ENCODE data around the gene MPIG6B.

MPIG6B gene

DNA sequence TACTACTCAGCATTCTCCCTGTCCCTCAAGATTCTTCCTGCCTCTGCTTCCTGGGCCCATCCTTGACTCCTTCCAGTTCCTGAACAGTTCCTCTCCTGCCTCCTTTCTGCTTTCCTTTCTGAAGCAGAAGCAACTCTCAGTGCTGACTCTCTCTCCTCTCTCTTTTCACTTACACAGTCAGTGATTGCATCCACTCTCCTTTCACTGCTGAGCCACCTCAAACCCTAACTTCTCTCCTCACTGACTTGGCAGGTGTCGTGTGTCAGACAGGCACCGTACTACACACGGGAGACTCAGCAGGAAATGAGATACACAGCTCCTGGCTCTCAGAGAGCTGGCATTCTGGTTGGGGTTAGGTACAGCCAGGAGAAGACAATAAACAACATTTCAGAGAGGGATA lies 25.6 kb upstream of the MPIG6B start:
- no peak for TF ChIP-seq YY1 (IDR thresholded peaks at IDR 0.05; ENCODE audit: low read depth)

DNA sequence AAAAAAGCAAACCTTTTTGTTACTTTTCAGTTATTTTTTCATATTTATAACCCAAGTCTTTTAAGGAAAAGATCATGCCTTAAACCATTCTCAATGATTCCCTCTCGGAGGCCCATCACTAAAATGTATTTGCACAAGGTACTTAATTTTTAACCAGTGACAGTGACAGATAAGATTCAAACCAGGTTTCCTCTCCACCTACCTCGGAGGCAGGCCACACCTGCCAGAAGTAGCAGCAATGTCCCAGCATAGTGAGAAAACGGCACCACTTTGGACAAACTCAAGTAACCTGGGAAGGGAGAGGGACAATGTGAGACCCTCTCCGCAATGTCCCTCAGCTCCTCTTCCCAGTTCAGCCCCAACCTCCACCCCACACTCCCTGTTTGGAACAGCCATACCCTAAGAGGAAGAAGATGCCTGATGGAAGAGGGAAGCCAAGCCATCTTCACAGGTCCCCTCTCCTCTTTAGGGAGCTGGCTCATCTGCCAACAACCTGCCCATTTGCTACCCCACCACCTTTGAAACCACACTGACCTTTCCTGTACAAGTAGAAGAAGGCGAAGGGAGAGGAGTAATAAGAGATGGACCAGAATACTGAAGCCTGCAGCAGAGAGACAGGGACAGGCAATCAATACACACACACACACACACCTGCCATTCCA lies 22.3 kb upstream of the MPIG6B start:
- no peak for TF ChIP-seq RAD21 (IDR thresholded peaks at IDR 0.05; ENCODE audit: low read depth)
- TF ChIP-seq TCF12 (IDR thresholded peaks at IDR 0.05; ENCODE audit: low read depth), result no peak
- TF ChIP-seq EP300 (IDR thresholded peaks at IDR 0.05; ENCODE audit: borderline replicate concordance), result no peak
- no peak for TF ChIP-seq ZBTB7A (IDR thresholded peaks at IDR 0.05; ENCODE audit: low read depth)
- TF ChIP-seq, protein P1, sequence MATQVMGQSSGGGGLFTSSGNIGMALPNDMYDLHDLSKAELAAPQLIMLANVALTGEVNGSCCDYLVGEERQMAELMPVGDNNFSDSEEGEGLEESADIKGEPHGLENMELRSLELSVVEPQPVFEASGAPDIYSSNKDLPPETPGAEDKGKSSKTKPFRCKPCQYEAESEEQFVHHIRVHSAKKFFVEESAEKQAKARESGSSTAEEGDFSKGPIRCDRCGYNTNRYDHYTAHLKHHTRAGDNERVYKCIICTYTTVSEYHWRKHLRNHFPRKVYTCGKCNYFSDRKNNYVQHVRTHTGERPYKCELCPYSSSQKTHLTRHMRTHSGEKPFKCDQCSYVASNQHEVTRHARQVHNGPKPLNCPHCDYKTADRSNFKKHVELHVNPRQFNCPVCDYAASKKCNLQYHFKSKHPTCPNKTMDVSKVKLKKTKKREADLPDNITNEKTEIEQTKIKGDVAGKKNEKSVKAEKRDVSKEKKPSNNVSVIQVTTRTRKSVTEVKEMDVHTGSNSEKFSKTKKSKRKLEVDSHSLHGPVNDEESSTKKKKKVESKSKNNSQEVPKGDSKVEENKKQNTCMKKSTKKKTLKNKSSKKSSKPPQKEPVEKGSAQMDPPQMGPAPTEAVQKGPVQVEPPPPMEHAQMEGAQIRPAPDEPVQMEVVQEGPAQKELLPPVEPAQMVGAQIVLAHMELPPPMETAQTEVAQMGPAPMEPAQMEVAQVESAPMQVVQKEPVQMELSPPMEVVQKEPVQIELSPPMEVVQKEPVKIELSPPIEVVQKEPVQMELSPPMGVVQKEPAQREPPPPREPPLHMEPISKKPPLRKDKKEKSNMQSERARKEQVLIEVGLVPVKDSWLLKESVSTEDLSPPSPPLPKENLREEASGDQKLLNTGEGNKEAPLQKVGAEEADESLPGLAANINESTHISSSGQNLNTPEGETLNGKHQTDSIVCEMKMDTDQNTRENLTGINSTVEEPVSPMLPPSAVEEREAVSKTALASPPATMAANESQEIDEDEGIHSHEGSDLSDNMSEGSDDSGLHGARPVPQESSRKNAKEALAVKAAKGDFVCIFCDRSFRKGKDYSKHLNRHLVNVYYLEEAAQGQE (IDR thresholded peaks at IDR 0.05; ENCODE audit: low read depth), result no peak
- TF ChIP-seq NFIC (IDR thresholded peaks at IDR 0.05), result no peak
- TF ChIP-seq CEBPB (IDR thresholded peaks at IDR 0.05), result no peak
- TF ChIP-seq FOXM1 (IDR thresholded peaks at IDR 0.05; ENCODE audit: borderline replicate concordance, low read depth), result no peak
- TF ChIP-seq, protein P2, sequence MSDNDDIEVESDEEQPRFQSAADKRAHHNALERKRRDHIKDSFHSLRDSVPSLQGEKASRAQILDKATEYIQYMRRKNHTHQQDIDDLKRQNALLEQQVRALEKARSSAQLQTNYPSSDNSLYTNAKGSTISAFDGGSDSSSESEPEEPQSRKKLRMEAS (IDR thresholded peaks at IDR 0.05), result no peak
- TF ChIP-seq TEAD4 (IDR thresholded peaks at IDR 0.05), result no peak
- TF ChIP-seq CREB1 (IDR thresholded peaks at IDR 0.05; ENCODE audit: low read depth), result no peak
- no peak for TF ChIP-seq YY1 (IDR thresholded peaks at IDR 0.05; ENCODE audit: low read depth)
- TF ChIP-seq TAF1 (IDR thresholded peaks at IDR 0.05; ENCODE audit: low read depth), result no peak
- TF ChIP-seq EGR1 (IDR thresholded peaks at IDR 0.05), result no peak
- TF ChIP-seq, protein P3, sequence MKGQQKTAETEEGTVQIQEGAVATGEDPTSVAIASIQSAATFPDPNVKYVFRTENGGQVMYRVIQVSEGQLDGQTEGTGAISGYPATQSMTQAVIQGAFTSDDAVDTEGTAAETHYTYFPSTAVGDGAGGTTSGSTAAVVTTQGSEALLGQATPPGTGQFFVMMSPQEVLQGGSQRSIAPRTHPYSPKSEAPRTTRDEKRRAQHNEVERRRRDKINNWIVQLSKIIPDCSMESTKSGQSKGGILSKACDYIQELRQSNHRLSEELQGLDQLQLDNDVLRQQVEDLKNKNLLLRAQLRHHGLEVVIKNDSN (IDR thresholded peaks at IDR 0.05), result no peak

DNA sequence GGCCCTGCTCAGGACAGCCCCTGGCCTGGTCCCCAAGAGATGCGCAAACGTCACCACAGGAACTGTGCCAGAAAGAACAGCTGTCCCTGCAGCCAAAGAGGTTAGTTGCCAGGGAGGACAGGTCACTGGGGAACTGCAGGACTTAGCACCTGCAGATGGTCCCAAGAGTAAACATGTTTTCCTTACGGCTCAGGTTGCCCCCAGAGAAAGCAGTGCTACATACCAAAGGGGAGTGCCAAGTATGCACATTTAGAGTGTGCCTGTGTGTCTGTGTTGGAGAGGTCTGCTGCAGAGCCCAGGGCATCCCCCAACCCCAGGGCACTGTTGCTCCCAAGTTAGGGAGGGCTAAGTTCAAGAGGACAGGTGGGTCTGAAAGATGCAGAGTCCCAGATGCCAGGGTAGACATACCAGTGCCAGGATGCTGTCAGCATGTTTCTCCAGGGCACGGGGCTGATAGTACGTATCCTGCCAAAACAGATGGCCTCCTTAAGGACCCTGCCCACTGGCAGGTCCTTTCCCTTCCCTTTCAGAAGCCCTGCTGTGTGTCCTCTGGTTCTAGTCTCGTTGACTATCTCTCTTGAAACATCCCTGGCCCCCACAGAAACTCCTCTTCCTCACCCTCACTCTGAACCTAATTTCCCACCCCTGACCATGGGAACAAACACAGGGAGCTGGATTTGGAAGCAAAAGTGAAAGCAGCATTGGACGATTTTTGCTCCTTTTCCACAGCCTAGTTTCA lies 21.3 kb upstream of the MPIG6B start:
- no peak for TF ChIP-seq NFIC (IDR thresholded peaks at IDR 0.05)
- TF ChIP-seq EGR1 (IDR thresholded peaks at IDR 0.05), result no peak
- no peak for TF ChIP-seq TCF12 (IDR thresholded peaks at IDR 0.05; ENCODE audit: low read depth)
- no peak for TF ChIP-seq CREB1 (IDR thresholded peaks at IDR 0.05; ENCODE audit: low read depth)
- no peak for TF ChIP-seq TEAD4 (IDR thresholded peaks at IDR 0.05)
- no peak; the same call in 1 of the 2 replicates for TF ChIP-seq ZBTB7A (IDR thresholded peaks at IDR 0.05; ENCODE audit: low read depth)
- TF ChIP-seq, protein P1 (IDR thresholded peaks at IDR 0.05; ENCODE audit: low read depth), result no peak
- TF ChIP-seq, protein P2 (IDR thresholded peaks at IDR 0.05), result no peak
- no peak for TF ChIP-seq YY1 (IDR thresholded peaks at IDR 0.05; ENCODE audit: low read depth)
- TF ChIP-seq, protein P3 (IDR thresholded peaks at IDR 0.05), result no peak
- no peak for TF ChIP-seq CEBPB (IDR thresholded peaks at IDR 0.05)
- no peak for TF ChIP-seq EP300 (IDR thresholded peaks at IDR 0.05; ENCODE audit: borderline replicate concordance)
- TF ChIP-seq TAF1 (IDR thresholded peaks at IDR 0.05; ENCODE audit: low read depth), result no peak

DNA sequence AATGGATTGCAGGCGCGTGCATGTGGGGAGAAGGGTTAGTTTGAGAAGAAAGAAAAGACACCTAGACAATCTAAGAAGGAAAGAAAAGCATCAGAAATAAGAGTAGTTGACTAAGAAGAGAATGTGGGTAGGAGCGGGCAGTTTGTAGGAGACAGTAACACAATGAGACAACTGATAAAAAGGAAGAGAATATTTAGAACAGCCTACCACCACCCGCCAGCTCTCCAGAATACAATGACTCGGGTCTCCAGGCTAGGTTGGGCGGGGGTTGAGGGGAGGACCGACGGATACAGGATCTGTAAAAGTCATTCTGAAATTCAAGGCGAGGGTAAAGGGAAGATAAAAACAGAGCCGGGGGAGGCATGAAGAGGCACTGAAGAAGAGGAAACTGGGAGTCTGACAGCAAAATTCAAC lies 20.8 kb upstream of the MPIG6B start:
- TF ChIP-seq YY1 (IDR thresholded peaks at IDR 0.05; ENCODE audit: low read depth), result no peak
- TF ChIP-seq, protein P3 (IDR thresholded peaks at IDR 0.05), result no peak
- TF ChIP-seq ZBTB7A (IDR thresholded peaks at IDR 0.05; ENCODE audit: low read depth), result peak; percentile 39; the same call in 1 of the 2 replicates
- TF ChIP-seq CREB1 (IDR thresholded peaks at IDR 0.05; ENCODE audit: low read depth), result no peak
- no peak for TF ChIP-seq NFIC (IDR thresholded peaks at IDR 0.05)

DNA sequence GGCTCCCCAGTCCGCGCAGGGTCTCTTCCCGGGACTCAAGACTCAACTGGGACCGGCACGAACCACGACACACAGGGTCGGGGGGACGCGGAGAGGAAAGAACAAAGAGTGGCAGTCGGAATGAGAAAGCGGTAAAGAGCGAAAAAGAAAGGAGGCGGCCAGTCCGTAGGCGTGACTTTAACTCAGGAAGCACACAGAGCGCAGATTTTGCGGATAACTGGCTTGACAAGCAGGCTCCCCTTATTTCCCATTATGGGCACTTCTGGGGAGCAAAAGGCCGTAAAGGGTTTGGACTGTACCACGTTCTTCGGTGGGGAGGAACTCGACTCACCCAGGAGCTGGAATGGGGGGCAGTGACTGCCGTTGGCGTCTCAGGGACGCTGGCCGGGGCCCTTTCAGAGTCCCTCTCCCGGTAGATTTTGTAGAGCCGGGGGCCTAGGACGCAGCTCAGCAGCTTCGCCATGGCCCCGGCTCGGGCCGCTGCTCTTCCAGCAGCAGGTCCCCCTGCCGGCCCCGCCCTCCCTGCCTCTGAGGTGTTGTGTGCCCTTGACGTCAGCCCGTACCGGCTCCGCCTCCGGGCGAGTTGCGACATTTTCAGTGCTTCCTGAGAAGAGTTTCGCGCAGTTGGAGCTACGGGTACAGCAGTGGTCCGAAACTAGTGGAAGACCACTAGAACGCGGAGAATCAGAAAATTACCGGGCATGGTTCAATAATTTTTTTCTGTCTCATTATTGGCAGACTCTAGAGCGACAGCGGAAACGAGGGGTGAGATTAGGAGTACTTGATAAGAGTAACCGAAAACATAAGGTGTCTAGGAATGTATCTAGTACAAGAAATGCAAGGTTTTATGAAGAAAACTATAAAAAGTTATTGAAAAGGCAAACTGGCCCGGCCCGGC lies 20.1 kb upstream of the MPIG6B start, which contains the start of gene ABHD16A:
ABHD16A (minus strand) TSS at position 506 of the 898 bp plus-strand sequence; CDS start at position 463, 43 bp downstream.
- TF ChIP-seq, protein P1 (IDR thresholded peaks at IDR 0.05; ENCODE audit: low read depth), result no peak
- TF ChIP-seq FOXM1 (IDR thresholded peaks at IDR 0.05; ENCODE audit: borderline replicate concordance, low read depth), result no peak
- peak; percentile 65 for TF ChIP-seq TAF1 (IDR thresholded peaks at IDR 0.05; ENCODE audit: low read depth)
- peak; percentile 57 for TF ChIP-seq YY1 (IDR thresholded peaks at IDR 0.05; ENCODE audit: low read depth)
- peak; percentile 33; the same call in 1 of the 2 replicates for TF ChIP-seq TEAD4 (IDR thresholded peaks at IDR 0.05)
- no peak for TF ChIP-seq EGR1 (IDR thresholded peaks at IDR 0.05)
- TF ChIP-seq EP300 (IDR thresholded peaks at IDR 0.05; ENCODE audit: borderline replicate concordance), result no peak; the same call in 1 of the 2 replicates
- TF ChIP-seq RAD21 (IDR thresholded peaks at IDR 0.05; ENCODE audit: low read depth), result peak; percentile 1; the same call in 1 of the 2 replicates
- no peak for TF ChIP-seq NFIC (IDR thresholded peaks at IDR 0.05)
- TF ChIP-seq TCF12 (IDR thresholded peaks at IDR 0.05; ENCODE audit: low read depth), result no peak
- TF ChIP-seq CEBPB (IDR thresholded peaks at IDR 0.05), result peak; percentile 99
- TF ChIP-seq CREB1 (IDR thresholded peaks at IDR 0.05; ENCODE audit: low read depth), result peak; percentile 85
- TF ChIP-seq, protein P2 (IDR thresholded peaks at IDR 0.05), result peak; percentile 43; the same call in 1 of the 2 replicates
- TF ChIP-seq ZBTB7A (IDR thresholded peaks at IDR 0.05; ENCODE audit: low read depth), result peak; percentile 34; the same call in 1 of the 2 replicates
- TF ChIP-seq, protein P3 (IDR thresholded peaks at IDR 0.05), result no peak
